Head of caudate nucleus (tissue), 42 donors: Measurements from ENCODE around the gene SORCS3.
A peak's percentile ranks its signal among the peaks of the same experiment; 100 is the strongest.

Experiments used
- DNase-seq, 42 donors: peaks; one replicate each; pipeline versions ENCODE4 v3.0.0 to v3.0.0-alpha.2; 2020 to 2021; ENCODE audit warnings: mixed read lengths in 7 of 42
- intact Hi-C: fragments of 100-400 bp; cut with DNase I; formaldehyde crosslinking; loops from one replicate; pipeline ENCODE4 v1.15.0; 2022

SORCS3 gene

GRCh38 chr10:105171945-105172344, 530.9 kb downstream of the SORCS3 start:
- intact Hi-C loops = no loop called here
- DNase-seq = no peak

DNA sequence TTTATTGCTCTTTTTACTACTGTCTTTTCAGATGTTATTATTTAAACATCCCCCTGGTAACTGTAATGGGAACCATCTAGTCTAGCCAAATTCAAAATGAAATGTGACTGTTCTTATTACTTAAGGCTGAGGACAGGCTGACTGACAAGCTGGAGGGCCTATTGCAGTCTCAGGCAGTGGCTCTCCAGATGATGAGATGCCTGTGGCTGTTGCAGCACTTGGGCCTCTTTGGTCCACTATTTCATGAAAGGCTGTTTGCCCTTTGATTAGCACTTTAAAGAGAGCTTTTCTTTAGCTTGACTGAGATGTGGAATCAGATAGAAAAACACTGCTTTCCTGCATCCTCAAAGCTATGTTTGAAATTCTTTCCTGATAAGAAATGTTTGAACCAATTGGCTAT, 540.5 kb downstream of the SORCS3 start:
- intact Hi-C loops = no loop called here
- no peak for DNase-seq

GRCh38 chr10:105183536-105183935, 542.4 kb downstream of the SORCS3 start:
- intact Hi-C loops = no loop called here
- peak in 7 of 42 donors; percentile 3 to 56 (median 20) for DNase-seq

- intact Hi-C loops = no loop called here
- no peak for DNase-seq
Measured at GRCh38 chr10:105185161-105185560, 544.1 kb downstream of the SORCS3 start.

GRCh38 chr10:105187243-105187642, 546.2 kb downstream of the SORCS3 start:
- intact Hi-C loops = no loop called here
- DNase-seq = no peak

DNA sequence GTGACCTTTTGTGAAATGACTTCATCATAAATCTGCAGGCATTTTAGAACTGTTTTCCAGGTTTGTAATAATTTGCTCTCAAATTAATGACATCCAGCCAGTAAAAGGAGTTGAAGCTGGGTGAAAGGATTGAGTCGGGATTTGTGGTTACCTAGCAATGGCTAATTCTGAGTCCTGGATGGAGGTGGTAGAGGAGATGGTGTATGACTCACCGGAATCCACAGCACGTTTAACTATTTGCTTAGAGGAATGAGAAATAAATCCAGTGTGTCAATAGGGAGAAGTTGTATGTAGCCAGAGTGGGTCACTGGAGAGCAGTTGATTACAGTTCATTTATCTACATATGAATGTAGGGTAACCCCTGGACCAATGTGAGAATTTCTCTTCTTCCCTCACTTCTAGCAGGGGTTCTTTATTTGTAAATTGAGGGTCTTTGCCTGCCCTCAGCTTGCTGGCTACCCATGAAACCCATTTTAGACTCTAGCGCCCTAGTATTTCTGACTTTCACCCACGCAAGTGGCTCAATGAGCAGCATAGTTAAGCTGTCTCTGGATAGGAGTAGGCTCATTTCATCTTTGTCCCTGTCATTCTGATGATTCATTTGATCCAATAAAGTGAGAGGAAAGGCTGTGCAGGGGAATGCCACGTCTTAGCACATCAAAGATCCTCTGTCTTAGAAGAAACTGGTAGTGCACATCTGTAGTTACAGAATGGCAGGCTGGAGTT, 547.8 kb downstream of the SORCS3 start:
- intact Hi-C loops = no loop called here
- peak in 30 of 42 donors; percentile 2 to 70 (median 24) for DNase-seq

GRCh38 chr10:105189463-105189800, 548.3 kb downstream of the SORCS3 start:
- intact Hi-C loops = no loop called here
- DNase-seq = no peak

DNA sequence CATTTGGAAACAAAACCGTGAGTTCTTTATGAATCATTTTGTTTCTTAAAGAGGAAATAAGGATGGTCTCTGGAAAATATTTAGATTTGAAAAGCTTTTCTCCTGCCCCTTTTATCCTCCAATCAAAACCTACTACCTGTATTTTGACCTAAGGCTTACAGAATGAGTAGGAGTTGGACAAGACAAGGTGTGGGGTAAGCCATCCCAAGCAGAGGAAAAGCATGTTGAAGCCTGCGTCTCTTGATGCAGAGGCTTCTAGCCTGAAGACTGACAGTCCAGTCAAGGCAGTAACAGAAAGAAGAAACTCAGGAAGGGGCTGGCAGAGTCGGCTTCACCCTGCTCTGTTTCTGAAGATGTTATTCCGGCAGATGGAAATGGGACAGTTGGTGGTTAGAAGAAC, 551.1 kb downstream of the SORCS3 start:
- no peak for DNase-seq
- intact Hi-C loops = no loop called here

- DNase-seq = no peak
- intact Hi-C loops = no loop called here
Measured at GRCh38 chr10:105192861-105193260, 551.8 kb downstream of the SORCS3 start.

GRCh38 chr10:105195831-105196230, 554.7 kb downstream of the SORCS3 start:
- no peak for DNase-seq
- intact Hi-C loops = no loop called here

DNA sequence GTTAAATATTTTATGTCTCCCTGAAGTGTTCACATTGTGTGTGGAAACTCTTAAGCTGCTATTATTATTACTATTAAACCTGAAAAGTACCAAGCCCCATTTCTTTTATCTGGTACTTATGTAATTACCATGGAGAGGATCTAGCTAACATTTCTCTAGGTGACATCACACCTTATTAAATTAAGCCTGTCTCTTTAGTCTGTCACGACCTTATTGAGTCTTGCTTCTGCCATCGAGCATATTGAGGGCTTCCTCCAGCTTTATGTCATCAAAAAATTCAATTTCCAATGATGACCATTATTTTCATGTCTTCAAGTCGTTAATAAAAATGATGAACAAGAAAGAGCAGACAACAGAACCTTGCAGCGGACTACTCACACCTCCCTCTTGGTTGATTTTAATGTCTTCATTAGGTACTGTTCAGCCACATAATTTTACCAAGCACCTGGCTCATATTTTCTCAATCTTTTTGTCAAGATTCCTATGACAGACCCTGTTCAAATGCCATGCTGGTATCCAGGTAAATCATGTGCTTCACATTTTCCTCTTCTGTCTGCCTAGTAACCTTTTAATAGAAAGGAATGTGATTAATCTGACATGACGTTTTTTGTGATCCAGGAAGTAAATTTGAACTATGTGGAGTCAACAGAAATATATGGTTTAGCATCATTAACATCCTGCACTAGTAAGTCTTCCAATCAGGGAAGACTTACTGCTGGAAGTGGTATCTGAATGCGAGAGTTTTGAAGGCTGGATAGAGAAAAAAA, 556.7 kb downstream of the SORCS3 start:
- intact Hi-C loops = no loop called here
- no peak for DNase-seq

- intact Hi-C loops = no loop called here
- no peak for DNase-seq
Measured at GRCh38 chr10:105206616-105207015, 565.5 kb downstream of the SORCS3 start.

DNA sequence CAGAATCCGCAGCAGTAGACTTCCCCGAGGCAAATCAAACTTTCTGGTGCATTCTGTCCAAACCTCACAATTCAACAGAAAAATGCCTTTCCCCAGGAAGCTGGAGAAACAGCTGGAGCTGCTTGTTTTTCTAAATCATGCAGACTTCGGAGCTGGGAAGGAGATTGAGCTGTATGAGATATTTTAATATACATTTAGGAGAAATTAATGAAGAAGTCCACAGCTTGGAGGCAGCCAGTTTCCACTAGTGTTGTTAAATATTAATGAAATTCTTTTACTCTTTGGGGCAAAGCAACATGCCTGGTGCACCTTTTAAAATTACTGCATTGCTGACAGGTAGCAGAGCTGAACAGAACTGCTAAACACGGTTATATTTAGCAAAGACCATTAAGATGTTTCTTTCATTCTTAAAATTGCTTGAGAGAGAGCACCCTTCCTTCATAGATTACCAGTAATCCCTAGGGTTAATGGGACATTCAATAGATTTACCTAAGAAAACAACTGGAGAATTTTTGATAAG, 566.4 kb downstream of the SORCS3 start:
- intact Hi-C loops = no loop called here
- no peak for DNase-seq

DNA sequence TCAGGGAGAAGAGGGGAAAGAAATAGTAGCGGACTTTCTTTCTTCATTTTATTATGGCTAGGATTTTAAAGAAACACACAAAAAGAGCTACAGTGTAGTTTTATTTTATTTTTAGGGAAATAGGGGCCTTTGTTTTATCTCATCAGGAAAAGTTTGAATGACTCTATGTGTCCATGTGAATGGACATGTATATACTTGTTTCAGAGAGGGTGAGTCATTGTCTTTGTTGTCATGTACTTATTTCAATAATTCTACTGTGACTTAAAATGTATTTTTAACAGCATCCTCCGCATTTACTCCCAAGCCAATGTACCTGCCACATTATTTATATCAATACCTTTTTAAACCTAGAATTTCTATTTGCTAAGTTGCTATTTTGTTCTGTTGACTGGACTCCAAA, 569.5 kb downstream of the SORCS3 start:
- intact Hi-C loops = no loop called here
- DNase-seq = no peak

DNA sequence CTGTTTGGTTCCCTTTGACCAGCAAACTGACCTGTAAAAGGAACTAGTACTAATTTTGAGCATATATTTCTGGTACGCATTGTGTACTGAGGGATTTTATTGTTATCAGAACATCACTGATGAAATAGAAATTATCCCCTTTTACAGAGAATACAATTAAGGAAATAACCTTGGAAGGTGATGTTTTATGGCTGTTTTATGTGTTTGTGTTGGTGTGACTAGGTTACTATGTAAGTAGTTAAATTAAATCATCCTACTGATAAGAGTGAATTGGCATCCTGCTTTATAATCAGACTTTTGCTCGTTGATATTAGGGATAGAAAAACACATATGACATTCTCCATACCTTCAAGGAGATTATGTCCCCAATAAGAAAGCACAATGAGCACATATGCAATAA, 596.6 kb downstream of the SORCS3 start:
- intact Hi-C loops = no loop called here
- DNase-seq = no peak

- intact Hi-C loops = no loop called here
Measured at GRCh38 chr10:105239311-105240219, 598.5 kb downstream of the SORCS3 start.

DNA sequence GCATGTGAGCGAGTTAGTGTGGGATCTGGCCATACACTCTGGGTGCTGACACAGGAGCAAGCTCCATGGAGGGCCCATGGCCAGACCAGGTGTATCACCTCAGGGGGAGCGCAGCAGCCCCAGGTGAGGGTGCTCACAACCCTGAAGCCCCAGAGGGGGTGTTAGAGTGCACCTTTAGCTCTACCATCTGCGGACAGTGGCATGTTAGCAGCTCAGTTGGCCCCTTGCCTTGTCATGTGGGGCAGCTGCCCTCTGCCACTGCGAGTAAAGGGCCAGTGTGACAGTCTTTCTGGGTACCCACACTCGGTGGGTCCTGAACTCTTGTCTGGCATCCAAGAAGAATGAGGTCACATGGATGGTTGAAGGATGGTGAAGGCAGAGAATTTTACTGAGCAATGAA, 600.2 kb downstream of the SORCS3 start:
- no peak for DNase-seq
- intact Hi-C loops = no loop called here

More at GRCh38 chr10:105239311-105240219, 598.5 kb downstream of the SORCS3 start:
- peak in 23 of 42 donors; percentile 7 to 57 (median 32) for DNase-seq

DNA sequence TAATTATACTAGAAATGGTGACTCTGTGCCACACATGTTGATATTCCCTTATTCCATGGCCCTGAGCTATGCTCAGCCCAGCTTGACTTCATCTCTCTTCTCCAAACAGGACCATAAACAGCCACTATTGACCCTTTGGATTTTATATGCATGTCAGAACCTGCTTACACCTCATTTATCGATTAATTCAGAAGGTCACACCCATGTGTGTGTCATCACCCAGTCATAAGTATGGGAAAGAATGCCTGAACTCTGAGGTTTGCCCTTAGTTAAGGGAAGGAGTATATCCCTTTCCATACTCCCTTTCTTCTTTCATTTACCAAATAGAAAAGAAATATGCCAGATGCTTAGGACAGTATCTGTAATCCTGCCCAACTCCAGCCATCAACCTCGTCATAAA, 602.3 kb downstream of the SORCS3 start:
- DNase-seq = no peak

GRCh38 chr10:105243825-105244224, 602.7 kb downstream of the SORCS3 start:
- no peak for DNase-seq
- intact Hi-C loops = no loop called here

More for the DNA sequence above, 602.3 kb downstream of the SORCS3 start:
- intact Hi-C loops = no loop called here
